Activated T-cell treated with anti-CD3 and anti-CD28 coated beads, Interleukin-2, amount 50 U/mL, for 1 hour (primary cell): ENCODE data around the gene IKZF2.

Experiments
- DNase-seq: peaks from one replicate; pipeline ENCODE4 v3.0.0-alpha.2; 2020

Gene IKZF2

DNA sequence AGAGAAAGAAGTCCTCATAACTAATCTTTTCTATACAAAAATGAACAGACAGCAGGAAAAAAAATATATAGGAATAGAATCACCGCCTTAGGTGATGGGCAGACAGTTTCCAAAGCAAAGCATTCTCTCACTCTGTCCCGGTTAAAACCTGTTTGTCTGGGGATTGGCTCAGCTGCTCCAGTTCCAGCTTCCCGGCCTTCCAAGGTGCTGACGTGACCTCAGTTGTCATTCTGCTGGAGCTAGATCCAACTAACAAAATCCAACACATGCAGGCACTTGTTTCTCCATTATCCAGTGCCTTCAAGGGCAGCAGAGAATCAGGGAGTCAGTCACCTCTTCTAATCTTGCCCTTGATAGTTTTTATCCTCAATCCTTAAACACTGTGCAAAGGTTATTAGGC lies 52.8 kb downstream of the IKZF2 start:
- no peak for DNase-seq

DNA sequence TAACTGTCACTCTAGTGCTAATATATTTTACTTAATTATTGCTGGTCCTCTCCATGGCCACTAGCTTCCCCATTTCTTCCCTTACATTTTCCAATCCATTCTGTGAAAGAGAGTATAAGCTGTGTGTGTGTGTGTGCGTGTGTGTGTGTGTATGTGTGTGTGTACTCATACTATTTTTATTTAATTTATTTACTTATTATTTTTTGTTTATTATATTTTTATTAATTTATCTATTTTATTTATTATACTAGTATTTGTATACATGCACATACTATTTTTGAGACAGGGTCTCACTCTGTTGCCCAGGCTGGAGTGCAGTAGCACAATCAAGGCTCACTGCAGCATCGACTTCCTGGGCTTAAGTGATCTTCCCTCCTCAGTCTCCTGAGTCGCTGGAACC lies 59.6 kb downstream of the IKZF2 start:
- no peak for DNase-seq

DNA sequence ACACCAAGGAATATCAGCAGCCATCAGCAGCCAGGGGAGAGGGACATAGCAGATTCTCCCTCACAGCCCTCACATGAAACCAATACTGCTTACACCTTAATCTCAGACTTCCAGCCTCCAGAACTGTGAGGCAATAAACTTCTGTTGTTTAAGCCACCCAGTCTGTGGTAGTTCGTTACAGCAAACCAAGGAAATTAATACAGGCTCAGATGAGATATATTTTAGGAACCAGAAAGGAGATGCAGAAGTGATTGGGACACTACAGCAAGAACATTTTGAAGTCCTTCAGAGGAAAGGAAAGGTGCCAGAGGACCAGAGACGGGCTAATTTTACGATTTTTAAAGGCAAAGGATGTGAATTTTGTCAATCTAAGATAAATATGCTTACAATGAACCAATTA lies 60.6 kb downstream of the IKZF2 start:
- DNase-seq, result no peak

DNA sequence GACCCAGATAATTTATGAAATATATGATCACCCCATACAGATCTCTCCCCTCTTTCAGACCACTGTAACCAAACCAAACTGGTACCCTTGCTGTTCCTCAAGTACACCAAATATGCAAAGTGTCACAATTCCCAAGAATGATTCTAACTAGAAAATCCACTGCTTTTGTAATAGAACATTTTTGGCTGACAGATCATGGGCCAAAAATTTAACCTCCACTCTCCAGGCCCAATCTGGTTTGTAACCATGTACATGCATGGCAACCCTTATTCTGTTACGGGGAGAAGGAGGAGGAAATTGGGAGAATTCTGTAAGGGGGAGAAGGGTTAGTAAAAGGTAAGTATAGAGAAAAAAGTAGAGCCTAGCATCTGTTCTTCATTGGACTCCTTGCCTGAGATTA lies 62.0 kb downstream of the IKZF2 start:
- DNase-seq, result no peak

DNA sequence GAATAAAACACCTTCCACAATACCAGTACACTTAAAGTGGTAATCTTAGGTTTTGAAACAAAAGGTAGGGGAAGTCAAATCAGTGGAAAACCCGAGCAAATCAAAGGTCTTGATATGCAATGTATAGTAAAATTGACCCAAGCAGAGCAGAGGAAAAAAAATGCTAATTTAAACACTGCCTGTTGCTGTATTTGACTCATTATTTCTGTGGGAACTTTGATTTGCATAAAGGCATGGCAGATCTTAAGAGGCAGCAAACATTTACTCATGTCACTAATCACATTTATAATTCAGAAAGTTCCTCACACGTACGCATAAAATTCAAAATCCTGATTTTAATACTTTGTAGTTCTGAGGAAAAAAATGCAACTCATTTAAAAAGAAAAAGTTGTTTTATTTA lies 64.4 kb downstream of the IKZF2 start:
- DNase-seq, result no peak

DNA sequence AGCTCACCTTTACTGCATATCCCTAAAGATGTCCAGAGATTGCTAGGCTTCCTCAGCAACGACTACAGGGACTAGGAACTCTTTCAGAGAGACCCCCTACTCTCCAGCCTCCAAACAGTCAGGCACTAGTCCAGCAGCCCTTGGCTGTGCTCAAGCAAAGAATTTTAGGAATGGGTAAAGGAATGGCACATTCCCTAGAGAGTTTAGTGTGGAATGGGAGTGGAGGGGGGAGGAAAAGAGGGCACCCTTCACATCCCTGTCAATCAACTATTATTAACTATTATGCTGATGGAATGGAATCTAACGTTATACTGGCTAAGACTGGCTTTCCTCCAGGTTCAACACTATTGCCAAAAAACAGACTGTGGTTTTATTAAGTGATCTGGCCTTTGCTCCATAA lies 64.8 kb downstream of the IKZF2 start:
- no peak for DNase-seq

DNA sequence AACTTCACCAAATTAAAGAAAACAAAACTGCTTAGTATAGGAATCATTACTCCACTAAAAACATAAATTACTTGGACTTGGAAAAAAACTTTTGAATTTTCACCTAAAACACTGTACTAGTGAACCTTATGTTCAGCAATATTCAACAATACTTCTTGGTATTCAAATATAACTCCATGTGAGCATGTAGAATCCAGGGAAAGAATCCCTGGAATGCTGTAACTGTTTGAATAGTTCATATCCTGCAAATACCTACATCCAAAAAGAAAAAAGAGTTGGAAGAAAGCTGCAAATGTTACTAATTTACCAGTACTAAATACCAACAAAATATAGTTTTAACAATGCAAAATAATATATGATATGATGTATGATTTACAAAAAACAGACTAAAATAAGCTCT lies 65.4 kb downstream of the IKZF2 start:
- no peak for DNase-seq

DNA sequence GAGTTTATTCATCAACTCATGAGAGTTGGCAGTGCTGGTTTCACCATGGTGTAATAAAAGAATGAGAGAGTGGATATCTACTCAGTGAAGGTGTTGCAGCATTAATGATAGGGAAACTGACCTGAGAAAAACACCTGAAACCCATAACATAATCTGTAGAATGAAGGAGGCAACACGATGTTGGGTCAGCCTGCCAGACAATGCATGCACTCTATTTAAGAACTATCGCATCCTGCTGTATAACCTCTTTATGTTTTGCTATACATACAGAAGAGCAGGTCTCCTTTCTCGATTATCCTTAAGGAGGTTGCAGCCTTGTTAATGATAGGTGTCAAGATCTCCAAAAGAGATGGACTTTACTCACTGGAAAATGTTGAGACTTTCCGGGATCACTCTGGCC lies 65.9 kb downstream of the IKZF2 start:
- DNase-seq, result no peak

DNA sequence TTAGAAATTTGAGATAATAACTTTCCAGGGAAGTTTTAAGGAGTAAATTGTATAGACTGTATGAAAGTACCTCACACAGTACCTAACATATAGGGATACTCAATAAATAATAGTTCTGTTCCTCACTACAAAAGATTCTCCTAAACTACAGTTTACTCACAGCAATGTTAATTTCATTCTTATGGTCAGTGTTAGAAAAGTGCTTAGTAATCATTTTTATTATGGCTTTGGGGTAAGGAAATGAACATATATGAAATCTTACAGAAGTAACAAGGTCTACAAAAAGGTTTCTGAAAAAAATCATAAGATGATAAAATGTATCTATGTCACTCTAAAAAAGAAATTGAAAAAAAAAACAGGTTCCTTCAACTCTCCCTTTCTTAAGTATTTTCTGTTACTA lies 67.2 kb downstream of the IKZF2 start:
- DNase-seq, result no peak

DNA sequence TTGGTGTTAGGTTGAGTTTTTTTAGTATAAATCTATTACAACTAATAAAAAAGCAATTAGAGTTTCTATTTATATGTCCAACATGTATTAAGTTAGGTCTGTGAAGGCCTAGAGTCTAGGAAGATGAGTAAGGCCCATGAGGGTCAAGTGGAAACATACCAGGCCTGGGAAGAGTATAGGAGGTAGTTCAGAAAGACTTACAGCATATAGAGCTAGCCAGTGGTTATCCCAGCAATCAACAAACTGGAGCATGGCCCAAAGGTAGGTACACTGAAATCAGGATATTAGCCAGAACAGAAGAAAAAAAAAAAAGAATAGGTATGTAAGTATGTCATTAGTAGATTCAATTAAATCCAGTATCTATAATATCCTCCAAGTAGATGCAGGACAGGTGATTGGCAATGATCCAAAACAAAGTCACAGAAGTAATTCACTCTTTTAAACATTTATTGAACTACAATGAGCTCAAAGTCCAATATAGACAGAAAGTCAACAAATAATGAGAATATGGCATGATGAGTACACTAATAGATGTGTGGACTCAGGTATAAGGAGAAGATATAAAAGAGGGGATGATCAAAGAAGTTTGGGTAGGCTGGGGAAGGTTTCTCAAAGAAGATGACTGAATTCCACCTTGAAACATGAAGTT lies 70.3 kb downstream of the IKZF2 start:
- no peak for DNase-seq

DNA sequence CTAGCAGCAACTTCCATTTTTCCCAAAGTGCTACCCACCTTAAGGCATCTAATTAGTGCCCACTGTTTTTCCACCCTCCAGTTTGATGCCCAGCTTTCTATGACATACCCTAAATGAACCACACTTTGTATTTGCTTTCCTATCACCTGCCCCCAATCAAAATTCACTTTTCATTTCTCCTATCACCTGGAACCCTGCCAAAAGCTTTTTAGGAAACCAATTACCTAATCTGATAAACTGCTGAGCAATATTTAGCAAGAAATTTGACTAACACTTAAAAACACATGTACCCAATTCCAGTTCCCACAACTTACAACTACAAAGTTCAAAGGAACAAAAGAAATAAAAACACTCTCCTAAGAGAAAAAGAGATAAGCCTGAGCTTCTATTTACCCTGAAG lies 71.7 kb downstream of the IKZF2 start:
- DNase-seq, result no peak

DNA sequence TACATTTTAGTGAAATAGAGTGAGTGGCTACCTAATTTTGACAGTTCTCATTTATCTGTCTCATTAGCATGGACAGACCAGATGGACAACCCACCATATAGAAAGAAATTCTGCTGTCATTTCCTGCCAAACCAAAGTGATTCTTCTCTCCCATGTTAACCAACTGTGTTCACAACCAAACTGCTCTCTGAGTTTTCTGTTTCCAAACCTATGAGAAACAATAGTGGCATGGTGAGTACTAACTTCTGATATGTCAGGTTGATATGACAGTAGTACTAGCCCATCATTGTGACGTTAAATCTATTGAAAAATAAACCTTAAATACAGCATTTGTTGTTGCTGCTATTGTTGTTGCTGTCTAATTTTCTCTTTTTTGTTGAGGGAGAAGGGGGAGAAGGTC lies 72.7 kb downstream of the IKZF2 start:
- no peak for DNase-seq

DNA sequence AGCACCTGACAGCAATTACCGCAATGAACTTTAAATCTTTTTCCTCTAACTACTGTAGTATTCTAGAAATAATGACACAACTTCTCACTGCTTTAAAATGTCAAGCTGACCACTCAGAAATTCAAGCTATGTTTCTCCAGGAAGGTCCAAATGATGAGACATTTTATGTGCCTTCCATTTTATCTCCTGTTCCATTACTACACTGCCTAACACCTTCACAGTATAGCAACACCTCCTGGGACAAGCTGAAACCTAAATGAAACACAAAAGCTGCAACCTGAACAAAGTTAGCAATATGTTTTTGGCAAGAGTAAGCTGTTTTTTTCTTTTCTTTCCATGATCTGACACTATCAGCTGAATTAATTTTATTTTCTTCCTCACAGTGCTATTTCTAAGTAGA lies 81.9 kb downstream of the IKZF2 start:
- DNase-seq, result no peak

DNA sequence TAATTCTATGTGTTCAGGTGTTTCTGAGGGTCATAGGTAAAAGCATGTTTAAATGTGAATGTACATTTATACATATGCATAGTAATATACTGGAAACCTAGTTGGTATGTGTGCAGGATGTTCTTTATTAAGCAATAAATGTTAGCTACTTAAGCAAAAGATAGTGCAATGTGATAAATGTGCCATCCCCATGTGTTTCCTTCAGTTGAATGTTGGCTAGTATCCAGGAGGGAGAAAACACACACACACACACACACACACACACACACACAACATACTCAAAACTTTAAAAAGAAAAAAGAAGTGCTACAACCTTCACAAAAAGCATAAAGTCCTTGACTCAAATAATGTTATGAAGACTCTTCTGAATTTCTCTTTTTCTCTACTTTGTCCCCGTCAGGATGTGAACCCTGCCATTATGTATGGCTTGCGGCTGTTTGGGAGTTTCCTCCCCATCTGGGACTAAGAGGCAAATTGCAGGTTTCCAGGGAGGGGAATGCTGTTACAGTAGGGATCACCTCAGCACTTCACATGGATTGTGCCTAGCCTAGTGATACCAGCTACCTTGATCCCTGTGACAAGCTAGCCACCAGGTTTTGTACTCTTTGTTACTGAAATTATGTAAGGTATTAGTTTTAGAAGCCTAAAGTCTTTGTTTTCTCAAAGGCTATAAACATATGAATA lies 82.6 kb downstream of the IKZF2 start:
- no peak for DNase-seq

DNA sequence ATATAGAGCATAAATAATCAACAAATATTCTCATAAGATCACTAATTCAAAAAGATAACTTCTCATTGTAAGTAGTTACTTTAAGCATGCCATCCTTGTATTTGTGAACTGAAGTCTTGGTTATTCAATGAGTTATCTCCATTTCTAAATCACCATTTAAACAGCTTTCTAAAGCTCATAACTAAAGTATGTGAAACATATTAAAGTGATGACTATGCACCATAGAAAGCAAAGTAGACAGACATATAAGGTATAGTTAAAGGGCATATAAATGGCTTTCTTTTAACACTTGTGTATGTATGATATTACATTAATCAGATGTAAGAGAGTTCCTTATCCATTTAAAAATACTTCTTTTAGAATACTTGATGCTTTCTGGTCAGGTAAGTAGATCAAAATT lies 83.5 kb downstream of the IKZF2 start:
- no peak for DNase-seq

DNA sequence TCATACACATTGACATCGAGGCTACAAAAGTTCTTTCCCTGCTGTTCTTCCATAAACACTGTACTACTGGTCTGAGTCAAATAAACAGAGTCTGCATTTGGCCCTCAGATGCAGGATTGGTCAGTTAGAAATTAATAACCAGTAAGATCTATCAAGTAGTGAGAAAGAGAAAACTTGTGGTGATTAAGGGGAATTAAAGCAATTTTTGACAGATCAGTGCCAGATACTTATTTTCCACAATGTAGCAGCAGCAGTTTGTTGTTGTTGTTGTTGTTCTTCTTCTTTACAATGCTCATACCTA lies 85.0 kb downstream of the IKZF2 start:
- no peak for DNase-seq

DNA sequence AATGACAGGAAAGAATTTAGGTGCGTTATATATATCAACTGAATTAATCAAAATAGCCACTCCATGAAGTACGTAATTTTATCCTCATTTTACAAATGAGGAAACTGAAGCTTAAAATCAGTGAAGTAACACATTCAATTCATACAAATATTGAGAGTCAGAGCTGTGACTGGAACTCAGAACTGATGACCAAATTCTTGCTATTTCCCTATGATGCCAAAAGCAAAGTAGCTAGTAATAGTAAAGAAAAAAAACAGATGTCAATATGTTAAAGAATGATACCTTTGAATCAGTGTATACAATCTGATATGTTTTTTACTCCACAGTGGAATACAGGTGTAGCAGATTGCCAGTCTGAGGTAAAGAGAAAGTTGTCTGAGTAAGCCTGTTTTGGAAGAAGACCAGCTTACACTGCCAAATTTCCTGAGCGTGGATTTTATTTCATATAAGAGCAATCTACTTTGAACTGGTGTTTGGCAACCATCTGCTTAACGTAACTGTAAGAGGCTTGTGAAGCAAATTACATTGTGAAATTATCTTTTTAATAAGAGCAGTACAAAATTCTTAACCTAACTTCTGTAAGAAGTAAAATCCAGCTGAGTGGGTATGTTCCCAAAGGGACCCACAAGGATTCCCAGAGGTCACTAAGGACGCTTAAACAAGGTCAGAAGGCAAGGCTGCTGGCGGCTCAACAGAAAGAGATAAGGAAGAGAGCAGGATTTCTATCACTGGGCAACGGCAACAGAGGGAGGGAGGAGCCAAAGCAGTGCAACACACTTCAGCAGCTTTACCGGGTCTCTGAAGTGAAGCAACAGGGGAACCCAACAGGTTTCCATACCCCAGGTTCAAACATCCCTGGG lies 85.6 kb downstream of the IKZF2 start:
- no peak for DNase-seq

DNA sequence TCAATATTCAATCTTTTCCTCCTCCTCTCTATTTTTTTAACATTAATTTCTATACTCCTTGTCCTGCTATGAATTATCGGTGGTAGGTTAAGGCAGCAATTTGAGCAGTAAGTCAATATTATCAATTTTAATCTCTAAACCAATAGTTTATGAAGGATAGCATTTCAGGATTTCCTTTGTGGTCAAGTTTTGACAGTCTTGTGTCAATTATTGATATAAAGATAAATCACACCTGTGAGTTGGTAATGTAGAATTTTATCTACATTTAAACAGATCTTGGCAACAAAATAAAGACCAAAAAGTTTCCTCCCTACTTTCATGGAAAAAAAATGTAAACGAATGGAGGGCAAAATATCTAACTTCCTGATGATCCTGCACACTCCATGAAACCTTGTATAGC lies 87.3 kb downstream of the IKZF2 start:
- no peak for DNase-seq

DNA sequence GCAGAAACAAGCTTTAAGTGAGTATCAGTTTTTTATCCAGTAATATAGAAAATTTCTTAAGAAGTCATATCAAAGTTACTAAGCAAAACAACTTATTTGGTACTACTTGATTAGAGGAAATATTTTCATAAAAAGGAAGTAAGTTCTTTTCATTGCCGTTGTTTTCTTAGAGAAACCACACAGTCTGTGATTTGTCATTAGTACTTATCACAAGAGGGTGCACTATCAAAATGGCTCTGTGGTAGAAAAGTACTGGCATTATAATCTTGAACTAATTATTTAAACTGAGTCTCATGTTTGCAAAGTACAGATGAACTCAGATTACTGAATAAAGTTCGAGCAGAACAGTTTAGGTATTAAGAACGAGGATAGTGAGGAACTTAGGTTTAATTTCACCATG lies 93.4 kb downstream of the IKZF2 start:
- DNase-seq, result no peak

DNA sequence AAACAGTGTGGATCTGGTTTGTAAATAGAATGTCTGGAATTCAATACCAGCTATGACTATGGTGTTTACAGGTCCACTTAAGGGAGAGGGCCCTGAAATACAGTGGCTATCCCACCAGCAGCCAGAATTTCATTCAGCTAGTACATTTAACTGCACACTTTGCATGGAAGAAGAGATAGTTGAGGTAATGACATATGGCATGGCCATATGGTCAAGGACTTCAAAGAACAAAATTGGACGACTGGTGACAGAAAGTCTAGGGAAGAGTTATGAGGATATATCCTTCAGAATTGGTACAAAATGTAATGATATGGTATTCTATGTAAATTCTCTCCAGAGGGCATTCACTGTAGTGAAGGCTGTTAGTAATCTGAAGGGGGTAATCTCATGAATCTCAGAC lies 105.0 kb downstream of the IKZF2 start:
- DNase-seq, result no peak

DNA sequence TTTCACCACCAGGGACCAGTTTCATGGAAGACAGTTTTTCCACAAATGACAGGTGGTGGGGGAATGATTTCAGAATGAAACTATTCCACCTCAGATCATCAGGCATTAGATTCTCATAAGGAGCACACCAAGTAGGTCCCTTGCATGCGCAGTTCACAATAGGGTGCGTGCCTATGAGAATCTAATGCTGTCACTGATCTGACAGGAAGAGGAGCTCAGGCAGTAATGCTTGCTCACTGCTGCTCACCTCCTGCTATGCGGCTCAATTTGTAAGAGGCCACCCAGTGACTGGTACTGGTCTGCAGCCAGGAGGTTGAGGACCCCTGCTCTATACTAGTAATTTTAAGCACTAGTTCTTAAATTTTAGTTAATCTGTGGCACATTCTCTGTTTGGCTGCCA lies 107.8 kb downstream of the IKZF2 start:
- DNase-seq, result no peak

DNA sequence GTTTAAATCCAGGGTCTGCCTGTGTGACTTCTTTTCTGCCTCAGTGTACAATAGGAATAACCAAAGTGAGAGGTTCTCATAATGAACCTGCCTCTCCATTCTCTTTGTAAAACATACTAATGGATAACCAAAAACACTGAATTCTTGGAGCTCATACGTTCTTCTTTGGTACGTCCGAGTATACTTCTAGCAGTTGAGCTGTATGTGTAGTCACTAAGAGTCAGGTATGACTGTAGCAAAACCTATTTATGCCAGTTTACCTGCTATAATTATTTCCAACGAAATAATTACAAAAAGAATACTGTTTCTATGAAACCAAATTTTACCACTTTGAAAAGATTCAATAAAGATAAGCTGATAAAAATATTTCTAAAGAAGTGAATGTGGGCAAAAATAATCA lies 109.2 kb downstream of the IKZF2 start:
- DNase-seq, result no peak

DNA sequence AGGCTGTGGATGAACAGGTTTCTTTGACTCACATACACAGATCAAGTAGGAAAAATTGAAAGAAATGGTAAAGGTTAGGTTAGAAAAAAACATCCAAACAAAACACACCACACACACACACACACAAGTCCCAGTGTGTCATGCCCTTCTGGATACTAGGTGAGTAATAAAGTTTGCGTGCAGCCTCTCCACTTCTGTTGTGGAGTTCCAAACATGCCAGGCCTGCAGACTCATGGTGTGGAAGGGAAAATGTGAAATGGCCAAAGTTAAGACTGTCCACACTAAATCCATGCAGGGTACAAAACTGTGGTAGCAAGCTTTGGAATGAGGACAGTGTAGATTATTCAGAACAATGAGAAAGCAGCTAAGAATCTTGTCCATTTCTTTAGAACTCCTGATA lies 114.6 kb downstream of the IKZF2 start:
- no peak for DNase-seq

DNA sequence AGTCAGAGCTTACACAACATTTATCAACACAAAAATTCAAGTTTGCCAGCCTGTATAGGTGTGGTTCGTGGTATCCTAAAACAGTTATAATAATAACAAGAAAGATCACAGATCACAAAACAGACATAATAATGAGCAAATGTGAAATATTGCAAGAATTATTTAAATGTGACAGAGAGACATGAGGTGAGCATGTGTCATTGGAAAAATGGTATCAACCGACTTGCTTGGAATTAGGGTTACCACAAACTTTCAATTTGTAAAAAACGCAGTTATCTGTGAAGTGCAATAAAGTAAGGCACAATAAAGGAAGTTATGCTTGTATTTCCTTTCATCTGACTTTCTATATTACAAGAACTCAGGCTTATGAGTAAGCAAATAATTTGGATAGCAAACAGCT lies 116.8 kb downstream of the IKZF2 start:
- no peak for DNase-seq

DNA sequence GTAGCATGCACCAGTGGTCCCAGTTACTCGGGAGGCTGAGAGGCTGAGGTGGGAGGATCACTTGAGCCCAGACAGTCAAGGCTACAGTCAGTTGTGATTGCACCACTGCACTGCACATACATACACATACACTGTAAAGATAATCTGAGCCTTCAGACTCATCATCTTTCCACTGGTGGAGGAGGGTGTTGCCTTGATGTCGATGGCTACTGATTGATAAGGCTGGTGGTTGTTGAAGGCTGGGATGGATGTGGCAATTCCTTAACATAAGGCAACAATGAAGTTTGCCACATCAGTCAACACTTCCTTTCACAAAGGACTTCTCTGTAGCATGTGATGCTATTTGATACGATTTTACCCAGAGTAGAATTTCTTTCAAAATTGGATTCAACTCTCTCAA lies 118.8 kb downstream of the IKZF2 start:
- DNase-seq, result no peak
